Activated CD4-positive, alpha-beta T cell treated with anti-CD3 and anti-CD28 coated beads, Interleukin-2, amount 50 U/mL, for 4 hours (primary cell): Measurements from ENCODE around the gene AP5M1.
"Not testable (repeated sequence)": the region's sequence is repeated elsewhere in the genome, so short reads cannot be mapped to it uniquely, and the experiment has no call there.

Experiments
- DNase-seq, 2 experiments: peaks; one replicate each; pipeline ENCODE4 v3.0.0-alpha.2; 2020

Gene AP5M1, protein sequence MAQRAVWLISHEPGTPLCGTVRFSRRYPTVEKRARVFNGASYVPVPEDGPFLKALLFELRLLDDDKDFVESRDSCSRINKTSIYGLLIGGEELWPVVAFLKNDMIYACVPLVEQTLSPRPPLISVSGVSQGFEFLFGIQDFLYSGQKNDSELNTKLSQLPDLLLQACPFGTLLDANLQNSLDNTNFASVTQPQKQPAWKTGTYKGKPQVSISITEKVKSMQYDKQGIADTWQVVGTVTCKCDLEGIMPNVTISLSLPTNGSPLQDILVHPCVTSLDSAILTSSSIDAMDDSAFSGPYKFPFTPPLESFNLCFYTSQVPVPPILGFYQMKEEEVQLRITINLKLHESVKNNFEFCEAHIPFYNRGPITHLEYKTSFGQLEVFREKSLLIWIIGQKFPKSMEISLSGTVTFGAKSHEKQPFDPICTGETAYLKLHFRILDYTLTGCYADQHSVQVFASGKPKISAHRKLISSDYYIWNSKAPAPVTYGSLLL

DNA sequence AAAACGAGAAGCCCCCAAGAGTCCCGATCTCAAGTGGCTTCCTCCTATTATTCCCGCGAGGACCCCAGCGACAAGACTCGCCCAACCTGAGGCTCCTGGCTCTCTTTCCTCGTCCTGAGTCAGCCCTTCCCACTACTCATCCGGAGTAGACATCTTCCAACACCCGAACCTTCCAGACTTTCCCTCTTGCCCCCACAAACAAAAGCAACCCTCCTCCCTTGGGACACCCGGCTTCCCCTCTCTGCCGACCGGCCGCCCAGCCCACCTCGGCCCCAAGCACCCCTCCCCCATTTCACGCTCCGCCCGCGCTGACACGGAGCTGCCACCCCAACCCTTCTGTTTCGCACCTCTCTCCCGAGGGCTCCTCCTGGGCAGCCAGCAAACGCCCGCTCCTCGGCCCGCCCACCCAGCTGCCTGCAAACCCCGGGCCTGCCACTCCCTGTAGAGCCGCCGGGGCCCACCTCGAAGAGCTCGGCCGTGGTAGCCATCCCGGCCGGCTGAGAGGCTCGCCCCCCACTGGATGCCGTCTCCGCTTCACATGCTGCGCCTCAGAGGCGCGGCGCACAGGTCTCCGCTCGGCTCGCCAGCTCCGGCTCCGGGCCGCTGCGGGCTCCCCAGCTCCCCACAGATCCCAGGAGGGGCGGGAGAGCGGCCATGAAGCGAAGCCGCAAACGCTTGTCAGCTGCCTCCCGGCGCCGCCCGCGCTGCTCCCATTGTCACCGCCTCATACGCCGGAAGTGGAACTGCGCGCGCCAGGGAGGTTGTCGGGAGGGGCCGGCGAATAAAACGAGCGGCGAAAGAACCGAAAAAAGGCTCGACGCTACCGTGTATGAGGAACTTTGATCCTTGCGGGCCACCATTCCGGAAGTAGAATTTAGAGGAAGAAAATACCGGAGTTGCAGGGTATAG is at the start of gene AP5M1, which contains the start of gene EXOC5:
Gene AP5M1, plus strand, starts transcription at position 811 of the 909 bp plus-strand sequence. CDS start 344 bp downstream, outside the sequence.
Gene EXOC5, minus strand, starts transcription at position 745 of the 909 bp plus-strand sequence. Its CDS starts 257 bp downstream, at position 488.
- DNase-seq = peak; percentile 87 to 88

DNA sequence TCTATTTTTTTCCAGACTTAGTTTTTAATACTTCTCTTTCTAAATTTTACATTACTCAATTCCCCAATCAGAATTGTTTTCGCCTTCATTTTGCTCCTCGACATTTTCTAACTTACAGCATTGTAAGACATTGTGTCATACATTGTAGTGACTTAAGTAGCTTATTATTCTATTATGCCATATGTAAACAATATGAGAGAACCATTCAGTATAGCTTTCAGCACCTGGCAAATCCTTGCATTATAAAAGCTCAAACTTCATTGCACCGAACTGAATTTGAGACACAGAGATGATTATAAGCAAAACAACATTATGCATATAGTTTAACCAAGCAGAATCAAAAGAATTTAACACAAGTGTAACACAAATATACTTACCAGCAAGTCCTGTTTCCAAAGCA is 46.8 kb upstream of the AP5M1 start:
- DNase-seq = no peak

DNA sequence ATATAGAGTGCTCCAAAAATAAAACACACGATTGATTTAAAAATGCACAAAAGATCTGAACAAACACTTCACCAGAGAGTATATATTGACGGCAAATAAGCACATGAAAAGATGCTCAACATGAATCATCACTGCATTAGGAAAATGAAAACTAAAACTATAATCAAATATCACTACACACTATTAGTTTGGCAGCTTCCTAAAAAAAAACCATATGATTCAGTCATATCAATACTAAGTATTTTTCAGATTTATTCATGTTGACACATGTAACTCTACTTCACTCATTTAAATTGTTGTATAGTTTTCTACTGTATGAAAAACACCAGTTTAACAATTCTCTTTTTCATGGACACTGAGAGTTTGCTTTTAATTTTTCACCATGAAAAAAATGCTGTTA is 41.7 kb upstream of the AP5M1 start:
- DNase-seq = no peak

DNA sequence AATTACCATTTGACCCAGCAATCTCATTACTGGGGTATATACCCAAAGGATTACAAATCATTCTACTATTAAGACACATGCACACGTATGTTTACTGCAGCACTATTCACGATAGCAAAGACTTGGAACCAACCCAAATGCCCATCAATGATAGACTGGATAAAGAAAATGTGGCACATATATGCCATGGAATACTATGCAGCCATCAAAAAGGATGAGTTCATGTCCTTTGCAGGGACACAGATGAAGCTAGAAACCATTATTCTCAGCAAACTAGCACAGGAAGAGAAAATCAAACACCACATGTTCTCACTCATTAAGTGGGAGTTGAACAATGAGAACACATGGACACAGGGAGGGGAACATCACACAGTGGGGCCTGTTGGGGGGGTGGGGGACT is 40.5 kb upstream of the AP5M1 start:
- DNase-seq = not testable (repeated sequence)

DNA sequence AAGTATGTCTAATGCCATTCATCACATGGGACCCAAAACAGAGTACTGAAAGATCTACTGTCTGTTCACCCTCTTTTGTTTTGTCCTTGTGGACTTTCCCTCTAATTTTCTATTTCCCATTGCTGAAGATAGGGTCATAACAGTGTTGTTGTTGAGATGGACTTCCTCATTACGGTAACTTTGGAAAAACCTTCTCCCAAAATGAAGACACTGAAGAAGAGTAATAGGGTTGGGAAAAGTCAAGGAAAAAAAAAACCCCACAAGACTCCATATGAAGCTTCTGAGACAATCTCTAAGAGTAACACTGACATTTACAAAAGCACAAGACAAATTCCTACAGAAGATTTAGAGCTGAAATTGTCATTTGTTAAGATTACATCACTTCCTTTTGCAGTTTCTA is 36.8 kb upstream of the AP5M1 start:
- no peak for DNase-seq

DNA sequence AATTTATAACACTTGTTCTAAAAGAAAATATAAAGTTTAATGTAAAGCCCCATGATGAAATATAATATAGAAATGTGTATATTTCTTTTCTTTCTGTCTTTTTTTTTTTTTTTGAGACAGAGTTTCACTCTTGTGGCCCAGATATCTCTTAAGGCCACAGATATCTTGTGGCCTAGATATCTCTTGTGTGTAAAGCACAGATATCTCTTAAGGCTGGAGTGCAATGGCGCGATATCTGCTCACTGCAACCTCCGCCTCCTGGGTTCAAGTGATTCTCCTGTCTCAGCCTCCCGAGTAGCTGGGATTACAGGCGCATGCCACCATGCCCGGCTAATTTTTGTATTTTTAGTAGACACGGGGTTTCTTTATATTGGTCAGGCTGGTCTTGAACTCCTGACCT is 28.7 kb upstream of the AP5M1 start:
- DNase-seq = not testable (repeated sequence)

DNA sequence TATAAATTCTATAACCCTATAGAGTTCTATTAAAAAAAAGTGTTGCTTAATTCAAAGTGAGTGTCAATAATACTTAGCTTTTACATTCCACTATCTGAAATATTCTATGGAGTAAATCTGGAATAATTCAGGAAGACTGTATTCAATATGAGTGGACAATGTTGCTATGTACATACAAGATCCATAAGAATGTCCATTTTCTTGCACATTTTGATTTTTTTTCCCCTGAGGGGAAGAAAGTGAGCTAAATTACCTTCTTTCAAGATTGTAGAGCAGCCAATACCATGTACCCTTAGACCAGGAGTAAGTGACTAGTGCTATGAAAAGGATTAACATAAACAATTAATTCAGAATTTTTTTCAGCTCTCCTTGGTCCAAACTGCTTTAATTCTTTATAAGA is 25.5 kb upstream of the AP5M1 start:
- no peak for DNase-seq

DNA sequence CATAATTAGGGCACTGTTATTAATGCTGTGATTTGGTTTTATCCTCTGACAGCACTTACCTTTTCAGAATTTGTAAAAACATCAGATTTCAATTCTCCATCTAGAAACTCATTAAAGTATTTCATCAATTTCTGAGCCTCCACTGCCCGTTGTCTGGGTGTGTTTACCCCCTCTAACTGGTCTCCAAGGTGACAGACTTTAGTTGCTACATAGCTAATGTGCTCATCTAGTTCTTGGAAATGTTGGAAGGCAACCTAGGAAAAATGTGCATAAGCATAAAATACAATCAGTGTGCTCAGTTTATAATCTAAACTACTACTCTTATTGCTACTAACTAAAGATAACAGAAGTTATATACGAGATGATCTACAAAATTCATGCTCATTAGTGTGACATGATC is 24.7 kb upstream of the AP5M1 start:
- no peak for DNase-seq

DNA sequence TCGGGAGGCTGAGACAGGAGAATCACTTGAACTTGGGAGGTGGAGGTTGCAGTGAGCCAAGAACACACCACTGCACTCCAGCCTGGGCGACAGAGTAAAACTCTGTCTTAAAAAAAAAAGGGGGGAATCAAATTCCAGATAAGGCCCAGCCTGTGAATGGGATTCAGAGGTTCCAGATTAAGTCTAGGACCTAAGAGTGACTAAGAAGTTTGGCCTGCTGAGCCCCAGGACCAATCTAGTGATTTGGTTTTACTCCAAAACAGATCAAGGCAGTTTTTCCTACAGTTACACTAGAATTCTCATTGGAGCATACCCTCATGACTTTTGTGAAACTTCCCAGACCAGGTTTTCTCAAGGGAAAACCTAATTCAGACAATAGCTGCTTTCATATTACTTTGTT is 22.8 kb upstream of the AP5M1 start:
- no peak for DNase-seq

DNA sequence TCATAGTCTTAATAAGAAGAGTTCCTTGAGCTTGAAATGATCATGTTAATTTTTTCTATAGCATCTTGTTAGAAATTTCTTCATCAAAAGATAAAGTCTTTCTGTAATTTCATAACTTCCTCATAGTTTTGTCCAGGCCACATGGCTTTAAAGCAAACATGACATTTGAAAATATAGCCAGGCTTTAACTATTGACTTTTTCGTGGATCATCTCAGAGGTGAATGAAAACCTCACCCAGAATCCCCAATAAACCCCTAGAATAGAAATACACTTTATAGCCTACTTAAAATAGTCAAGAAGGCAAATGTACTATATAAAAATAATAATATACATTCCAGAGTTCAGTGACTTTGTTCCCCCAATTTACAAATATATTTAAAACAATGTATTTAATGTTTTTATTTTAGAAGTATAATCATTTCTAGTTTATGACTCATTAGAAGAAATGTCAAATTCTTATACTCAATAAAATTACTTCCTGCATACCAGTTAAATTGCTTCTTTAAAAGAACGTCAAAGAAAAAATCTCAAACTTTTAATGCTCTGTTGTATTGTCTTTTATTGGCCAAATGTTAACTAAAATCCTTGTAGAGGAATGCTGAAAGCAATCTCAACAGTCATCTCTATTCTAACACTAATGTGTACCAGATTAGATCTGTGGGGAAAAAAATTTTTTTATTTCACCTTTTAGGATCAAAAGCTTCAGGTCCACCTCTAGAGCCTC is 21.7 kb upstream of the AP5M1 start:
- no peak for DNase-seq

DNA sequence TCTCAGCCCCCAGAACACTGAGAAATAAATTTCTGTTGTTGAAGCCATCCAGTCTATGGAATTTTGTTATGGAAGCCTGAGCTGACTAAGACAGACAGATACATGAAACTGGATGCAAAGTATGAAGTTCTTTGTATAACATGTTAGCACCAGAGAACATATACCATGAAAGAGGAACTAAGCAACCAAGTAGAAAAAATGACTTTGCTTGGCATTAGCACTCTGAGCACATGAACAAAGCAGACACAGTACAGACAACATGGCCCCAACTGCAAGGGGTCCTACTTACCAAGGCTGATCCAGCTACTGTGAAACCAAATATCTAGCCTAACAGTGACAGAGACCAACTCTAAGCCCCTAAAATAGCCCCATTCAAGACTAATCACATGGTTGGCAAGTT is 13.9 kb upstream of the AP5M1 start:
- DNase-seq = no peak

DNA sequence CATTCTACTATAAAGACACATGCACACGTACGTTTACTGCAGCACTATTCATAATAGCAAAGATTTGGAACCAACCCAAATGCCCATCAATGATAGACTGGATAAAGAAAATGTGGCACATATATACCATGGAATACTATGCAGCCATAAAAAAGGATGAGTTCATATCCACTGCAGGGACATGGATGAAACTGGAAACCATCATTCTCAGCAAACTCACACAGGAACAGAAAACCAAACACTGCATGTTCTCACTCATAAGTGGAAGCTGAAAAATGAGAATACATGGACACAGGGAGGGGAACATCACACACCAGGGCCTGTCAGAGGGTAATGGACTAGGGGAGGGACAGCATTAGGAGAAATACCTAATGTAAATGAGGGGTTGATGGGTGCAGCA is 10.6 kb upstream of the AP5M1 start:
- not testable (repeated sequence) for DNase-seq

DNA sequence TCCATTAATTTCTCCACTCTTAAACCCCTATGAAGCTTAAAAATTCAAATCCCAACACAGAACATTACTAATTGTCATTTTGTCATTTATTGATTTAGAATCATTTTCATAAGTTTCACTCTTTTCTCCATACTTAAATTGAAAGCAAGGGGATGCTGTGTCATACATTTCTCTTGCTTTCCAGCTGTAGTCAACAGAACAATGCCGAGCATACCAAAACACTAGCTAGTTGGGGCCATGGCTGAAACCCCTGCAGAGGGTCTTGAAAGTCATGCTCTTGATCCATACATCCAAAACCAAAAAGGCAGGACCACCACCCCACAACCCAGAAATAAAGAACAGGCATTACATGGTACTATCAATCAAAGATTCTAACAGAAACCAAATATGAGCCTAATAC is 9.1 kb upstream of the AP5M1 start:
- DNase-seq = no peak

DNA sequence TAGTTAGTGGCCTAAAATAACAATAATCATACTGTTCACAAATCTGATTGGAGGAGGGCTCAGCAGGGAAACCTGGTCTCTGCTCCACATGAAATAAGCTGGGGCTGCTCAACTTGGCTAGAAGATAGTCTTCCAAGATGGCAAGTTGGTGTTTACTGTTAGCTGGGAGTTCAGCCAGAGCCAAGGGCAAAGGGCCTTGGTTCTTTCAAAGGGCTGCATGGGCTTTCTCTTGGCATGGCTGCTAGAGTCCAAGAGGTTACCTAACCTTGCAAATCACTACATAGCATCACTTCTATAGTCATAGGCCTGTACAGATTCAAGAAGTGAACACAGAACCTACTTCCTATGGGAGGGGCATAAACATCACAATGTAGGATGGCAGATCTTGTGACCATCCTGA is 7.2 kb upstream of the AP5M1 start:
- no peak for DNase-seq

DNA sequence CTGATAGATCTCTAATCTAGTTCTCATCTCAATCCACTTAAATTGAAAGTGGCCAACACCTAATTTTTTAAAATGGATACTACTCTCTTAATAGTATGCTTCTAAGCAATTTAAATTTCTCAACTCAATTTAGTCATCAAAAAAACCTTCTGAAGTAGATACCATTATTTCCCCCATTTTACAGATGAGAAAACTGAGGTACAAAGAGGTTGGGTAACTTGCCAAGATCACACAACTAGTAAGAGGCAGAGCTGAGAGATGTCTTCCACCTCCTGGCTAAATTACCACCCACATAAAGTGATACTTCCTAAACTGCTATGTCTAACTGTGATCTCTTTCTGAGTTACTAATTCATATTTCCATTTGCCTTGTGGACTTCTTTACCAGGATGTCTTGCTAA is 6.7 kb upstream of the AP5M1 start:
- DNase-seq = no peak

DNA sequence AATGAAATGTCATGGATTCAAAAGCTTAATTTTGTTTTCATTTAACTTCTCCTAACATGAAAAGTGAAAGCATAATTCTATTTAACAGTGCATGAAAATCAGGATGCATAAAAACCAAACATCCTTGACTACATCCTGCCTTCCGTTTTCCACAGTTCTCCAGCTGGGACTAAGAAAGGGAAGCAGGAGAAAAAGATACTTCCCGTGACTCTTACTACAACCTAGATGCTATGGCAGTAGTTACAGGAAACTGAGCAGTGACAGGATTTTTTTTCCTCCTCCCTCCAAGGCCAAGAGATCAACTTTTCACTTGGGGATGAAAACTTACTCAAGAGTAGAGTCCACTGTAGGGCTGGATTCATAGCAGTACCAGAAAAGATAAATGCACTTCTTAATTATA is 2.7 kb upstream of the AP5M1 start:
- DNase-seq = no peak

DNA sequence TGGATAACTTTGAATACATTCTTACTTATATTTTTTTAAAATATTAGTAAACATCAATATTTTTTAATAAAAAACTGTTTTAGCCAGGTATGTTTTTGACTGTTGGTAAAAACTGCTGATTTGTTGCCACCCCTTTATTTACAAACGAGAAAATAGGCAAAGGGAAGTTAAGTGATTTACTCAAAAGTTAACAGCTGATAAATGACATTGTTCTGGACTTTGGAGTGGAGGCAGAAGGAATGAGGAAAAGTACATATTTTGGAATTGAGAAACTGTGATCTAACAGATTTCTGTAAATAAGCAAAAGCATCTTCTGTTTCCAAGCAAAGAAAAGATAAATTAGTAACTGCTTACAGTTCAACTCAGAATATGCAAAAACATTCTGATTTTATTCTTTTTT is 4.5 kb downstream of the AP5M1 start:
- no peak for DNase-seq

DNA sequence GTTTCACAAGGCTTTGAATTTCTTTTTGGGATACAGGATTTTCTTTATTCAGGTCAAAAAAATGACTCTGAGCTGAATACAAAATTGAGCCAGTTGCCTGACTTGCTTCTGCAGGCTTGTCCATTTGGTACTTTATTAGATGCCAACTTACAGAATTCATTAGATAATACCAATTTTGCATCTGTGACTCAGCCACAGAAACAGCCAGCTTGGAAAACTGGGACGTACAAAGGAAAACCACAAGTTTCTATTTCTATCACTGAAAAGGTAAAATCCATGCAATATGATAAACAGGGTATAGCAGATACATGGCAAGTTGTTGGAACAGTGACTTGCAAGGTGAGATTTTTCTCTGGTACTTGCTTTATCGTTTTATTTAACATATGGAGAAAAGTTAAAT is 5.8 kb downstream of the AP5M1 start:
- DNase-seq = no peak

DNA sequence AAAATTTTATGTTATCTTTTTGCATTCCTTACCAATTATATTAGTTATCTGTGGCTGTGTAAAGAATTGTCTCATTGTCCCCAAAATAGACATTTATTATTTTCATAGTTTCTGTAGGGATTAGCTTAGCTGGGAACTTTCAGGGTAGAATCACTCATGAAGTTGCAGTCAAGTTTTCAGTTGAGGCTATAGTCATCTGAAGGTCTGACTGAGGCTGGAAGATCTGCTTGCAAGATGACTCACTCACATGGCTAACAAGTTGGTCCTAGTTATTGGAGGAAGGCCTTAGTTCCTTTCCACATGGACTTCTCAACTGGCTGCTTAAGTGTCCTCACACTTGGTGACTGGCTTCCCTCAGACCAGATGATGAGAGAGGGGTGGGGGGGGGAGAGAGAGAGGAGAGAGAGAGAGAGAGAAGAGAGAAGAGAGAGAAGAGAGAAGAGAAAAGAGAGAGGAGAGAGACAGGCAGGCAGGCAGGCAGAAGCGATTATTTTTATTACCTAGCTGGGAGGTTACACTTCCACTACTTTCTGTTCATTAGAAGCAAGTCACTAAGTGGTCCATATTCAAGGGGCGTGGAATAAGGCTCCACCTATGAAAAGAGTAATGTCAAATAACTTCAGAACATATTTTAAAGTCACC is 6.4 kb downstream of the AP5M1 start:
- no peak for DNase-seq

DNA sequence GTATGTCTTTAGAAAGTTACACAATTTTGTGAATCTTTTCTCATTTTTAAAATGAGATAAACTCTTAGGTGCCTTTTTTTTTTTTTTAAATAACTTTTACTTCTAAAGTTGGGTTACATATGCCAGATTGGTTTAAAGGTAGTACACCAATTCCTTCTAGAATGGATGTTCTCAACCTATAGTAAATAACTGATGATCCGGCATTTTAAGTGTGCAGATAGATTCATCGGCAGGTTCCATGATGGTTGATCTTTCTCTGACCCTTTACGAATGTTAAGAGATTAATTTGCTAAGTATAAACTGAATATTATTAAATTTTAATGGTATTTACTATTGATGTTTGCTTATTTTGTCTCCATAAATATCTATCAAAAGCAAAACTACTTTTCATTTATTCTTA is 8.3 kb downstream of the AP5M1 start:
- DNase-seq = no peak

DNA sequence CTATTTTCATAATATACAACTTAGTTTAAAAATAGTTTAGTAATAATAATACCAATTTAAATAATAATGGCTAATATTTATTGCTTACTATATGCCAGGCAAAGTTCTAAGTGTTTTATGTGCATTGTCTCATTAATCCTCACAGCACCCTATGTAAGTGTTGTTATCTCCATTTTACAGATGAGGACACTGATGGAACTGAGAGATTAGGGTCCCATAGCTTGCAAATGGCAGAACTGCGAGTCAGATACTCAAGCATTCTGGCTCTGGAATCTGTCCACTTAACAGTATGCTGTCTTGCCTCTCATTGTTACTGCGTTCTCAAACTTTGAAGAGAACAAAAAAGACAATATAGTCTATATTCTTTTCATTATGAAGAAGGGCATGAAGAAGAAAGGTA is 19.0 kb downstream of the AP5M1 start:
- DNase-seq = no peak

DNA sequence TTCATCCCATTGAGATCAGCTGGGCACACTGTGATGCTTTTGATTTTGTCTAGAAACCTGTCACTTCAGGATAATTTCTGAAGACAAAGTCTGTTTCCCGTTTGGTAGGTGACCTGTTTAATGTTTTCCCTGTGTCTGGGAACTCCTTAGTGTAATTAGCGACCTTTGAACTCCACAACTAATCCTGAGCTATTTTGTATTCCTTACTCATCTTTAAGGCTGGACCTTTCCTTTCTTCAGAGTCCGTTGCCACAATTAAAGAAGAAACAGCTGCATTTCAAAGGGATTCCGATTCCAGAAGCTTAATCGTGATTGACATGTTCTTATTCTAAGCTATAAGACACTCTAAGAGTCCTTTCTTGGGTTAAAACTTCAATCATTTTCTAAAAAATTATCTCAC is 22.0 kb downstream of the AP5M1 start:
- DNase-seq = no peak
